Choroid plexus epithelial cell (primary cell): ENCODE measurements around the gene EHD2.
"Not testable (repeated sequence)": the region's sequence is repeated elsewhere in the genome, so short reads cannot be mapped to it uniquely, and the experiment has no call there.

Experiments used
- DNase-seq: peaks from one replicate; pipeline ENCODE4 v3.0.0-alpha.2; 2010; ENCODE audit warnings: low read depth
- H3K4me3 ChIP-seq: 2 replicates; pipeline ENCODE4 v1.5.1; 2011; ENCODE audit warnings: low read depth, mild to moderate bottlenecking, control low read depth, low read length, moderate library complexity
- CTCF ChIP-seq: conservative IDR thresholded peaks from 2 replicates; pipeline ENCODE4 v1.5.1; 2011; ENCODE audit warnings: low read depth, mild to moderate bottlenecking, control low read depth, inconsistent platforms, low read length, moderate library complexity

EHD2 gene

GRCh38 chr19:47716270-47716937, 3.2 kb downstream of the EHD2 start:
- no peak overlapping the region for H3K4me3 ChIP-seq
- DNase-seq, result no peak
- no peak for TF ChIP-seq CTCF

- not testable (repeated sequence) for DNase-seq
- peak overlapping the region; percentile 33 for H3K4me3 ChIP-seq
Measured at GRCh38 chr19:47718415-47719046, 5.3 kb downstream of the EHD2 start.

GRCh38 chr19:47719047-47719859, 6.0 kb downstream of the EHD2 start:
- TF ChIP-seq CTCF, result no peak
- H3K4me3 ChIP-seq, result peak overlapping the region; percentile 33
- DNase-seq, result peak; percentile 97

- no peak for TF ChIP-seq CTCF
- no peak for DNase-seq
- no peak overlapping the region for H3K4me3 ChIP-seq
Measured at GRCh38 chr19:47720669-47721422, 7.6 kb downstream of the EHD2 start.

GRCh38 chr19:47723581-47723940, 10.3 kb downstream of the EHD2 start:
- peak; percentile 94 for DNase-seq
- peak overlapping the region; percentile 18 for H3K4me3 ChIP-seq
- no peak for TF ChIP-seq CTCF

- TF ChIP-seq CTCF, result no peak
- no peak overlapping the region for H3K4me3 ChIP-seq
- DNase-seq, result no peak
Measured at GRCh38 chr19:47725759-47726401, 12.7 kb downstream of the EHD2 start.

- no peak overlapping the region for H3K4me3 ChIP-seq
- TF ChIP-seq CTCF, result no peak
- DNase-seq, result peak; percentile 86
Measured at GRCh38 chr19:47726467-47726866, 13.2 kb downstream of the EHD2 start.

- not testable (repeated sequence) for H3K4me3 ChIP-seq
Measured at GRCh38 chr19:47728295-47728694, 15.1 kb downstream of the EHD2 start.

More at GRCh38 chr19:47728295-47728694, 15.1 kb downstream of the EHD2 start:
- DNase-seq, result not testable (repeated sequence)
